Right lobe of liver (tissue), 4 donors: Measurements from ENCODE around the gene CCL4.

Experiments
- CTCF ChIP-seq, 4 donors: fragments of 200-600 bp in 3 of 4; fragments of 450-650 bp in 1 of 4; IDR thresholded peaks; one replicate each; pipeline versions ENCODE4 v1.5.1 to v1.8.0; 2016 to 2022; ENCODE audit warnings: antibody characterized with exemption in 4 of 4, mild to moderate bottlenecking in 2 of 4
- POLR2A ChIP-seq: fragments of 450-650 bp; IDR thresholded peaks from one replicate; pipeline ENCODE4 v1.6.1; 2017; ENCODE audit warnings: antibody characterized with exemption, mild to moderate bottlenecking
- donor health status: DM: no; HTN: no; CAD: no.
- donor health status: DM: no; HTN: no; CAD: no.
- donor health status: DM: no; HTN: yes; CAD: no.

GRCh38 chr17:36094232-36094631 is 9.4 kb upstream of the CCL4 start:
- TF ChIP-seq CTCF (IDR thresholded peaks at IDR 0.05): no peak
- TF ChIP-seq POLR2A: no peak
